Measurements from ENCODE around the gene PTH2. TPM values are rescaled to one million over a fixed set of nuclear protein-coding genes. Genes with fewer than 3 reads are reported as not detected.
"Not testable (repeated sequence)": the region's sequence is repeated elsewhere in the genome, so short reads cannot be mapped to it uniquely, and the experiment has no call there.

The PTH2 gene
- total RNA-seq, 3 donors from 2014 or later: not detected

DNA sequence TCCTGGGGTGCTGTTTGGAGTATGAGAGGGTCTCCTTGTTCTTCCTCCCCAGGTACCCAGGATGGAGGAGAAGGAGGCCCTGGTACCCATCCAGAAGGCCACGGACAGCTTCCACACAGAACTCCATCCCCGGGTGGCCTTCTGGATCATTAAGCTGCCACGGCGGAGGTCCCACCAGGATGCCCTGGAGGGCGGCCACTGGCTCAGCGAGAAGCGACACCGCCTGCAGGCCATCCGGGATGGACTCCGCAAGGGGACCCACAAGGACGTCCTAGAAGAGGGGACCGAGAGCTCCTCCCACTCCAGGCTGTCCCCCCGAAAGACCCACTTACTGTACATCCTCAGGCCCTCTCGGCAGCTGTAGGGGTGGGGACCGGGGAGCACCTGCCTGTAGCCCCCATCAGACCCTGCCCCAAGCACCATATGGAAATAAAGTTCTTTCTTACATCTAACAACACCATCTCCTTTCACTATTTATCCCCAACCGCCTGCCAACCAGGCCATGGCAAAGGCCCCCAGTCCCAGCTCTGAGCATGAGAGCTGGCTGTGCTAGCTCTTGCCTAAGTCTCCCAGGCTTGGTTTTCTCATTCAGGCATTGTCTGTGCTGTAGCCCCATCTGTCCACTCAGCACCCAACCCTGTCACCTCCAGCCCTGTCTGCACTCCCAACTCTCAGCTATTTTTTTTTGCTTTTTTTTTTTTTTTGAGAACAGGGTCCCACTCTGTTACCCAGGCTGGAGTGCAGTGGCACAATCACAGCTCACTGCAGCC is 48.4 kb downstream of the PTH2 start:
- no peak for DNase-seq
- intact Hi-C loops (cut with DNase I, micrococcal nuclease): no loop called here
- H3K36me3 ChIP-seq (ENCODE audit: low read depth): no peaks in the 10 kb centered on the region
- H3K9me3 ChIP-seq: peaks cover 1% of the 10 kb centered on the region
- H3K4me3 ChIP-seq: no peak overlapping the region
- TF ChIP-seq CTCF (IDR thresholded peaks at IDR 0.05): no peak
- no peaks in the 10 kb centered on the region for H3K4me1 ChIP-seq (ENCODE audit: low read depth)
- ATAC-seq: no peak

DNA sequence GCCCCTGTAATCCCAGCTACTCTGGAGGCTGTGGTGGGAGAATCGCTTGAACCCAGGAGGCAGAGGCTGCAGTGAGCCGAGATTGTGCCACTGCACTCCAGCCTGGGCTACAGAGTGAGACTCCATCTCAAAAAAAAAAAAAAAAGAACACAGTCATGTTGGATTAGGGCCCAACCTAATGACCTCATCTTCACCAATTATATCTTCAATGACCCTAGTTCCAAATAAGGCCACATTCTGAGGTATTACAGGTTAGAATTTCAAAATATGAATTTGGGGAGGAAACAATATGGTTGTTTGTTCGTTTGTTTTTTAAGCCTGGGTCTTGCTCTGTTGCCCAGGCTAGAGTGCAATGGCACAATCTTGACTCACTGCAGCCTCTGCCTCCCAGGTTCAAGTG is 50.1 kb downstream of the PTH2 start:
- ATAC-seq; H3K36me3 ChIP-seq (ENCODE audit: low read depth): not testable (repeated sequence)

More for the DNA sequence above, 50.1 kb downstream of the PTH2 start:
- DNase-seq; H3K4me1 ChIP-seq (ENCODE audit: low read depth); H3K4me3 ChIP-seq; intact Hi-C loops (cut with DNase I, micrococcal nuclease): not testable (repeated sequence)
- H3K9me3 ChIP-seq: peaks cover 15% of the 10 kb centered on the region

Other genes with a start within 250 kb of the PTH2 start
- gene SLC6A16, start 98.2 kb downstream of the PTH2 start, total RNA-seq: 1 to 10 TPM in 1 of 3 donors, under 1 TPM in 2; 0.36 to 3.7 (median 0.52) TPM
- 10 to 100 TPM in 2 of 3 donors, 1 to 10 TPM in 1; 5.6 to 11.2 (median 10.1) TPM for gene CD37, start 88.0 kb downstream of the PTH2 start, total RNA-seq
- gene TEAD2, start 61.0 kb downstream of the PTH2 start, total RNA-seq: 10 to 100 TPM in 2 of 3 donors, 1 to 10 TPM in 1; 9.8 to 64.0 (median 21.8) TPM
- gene DKKL1, start 59.6 kb downstream of the PTH2 start, total RNA-seq: under 1 TPM in 1 of 3 donors, not detected in 2; 0.44 TPM
- gene KASH5, start 35.2 kb downstream of the PTH2 start, total RNA-seq: not detected
- not detected for gene GFY, start 1.9 kb upstream of the PTH2 start, total RNA-seq
- gene SLC17A7, start 18.1 kb upstream of the PTH2 start, total RNA-seq: 1 to 10 TPM in 1 of 3 donors, under 1 TPM in 2; 0.20 to 1.0 (median 0.51) TPM
- gene PIH1D1, start 28.4 kb upstream of the PTH2 start, total RNA-seq: 10 to 100 TPM; 65.2 to 78.7 (median 76.6) TPM
- 10 to 100 TPM; 31.2 to 36.4 (median 36.3) TPM for gene ALDH16A1, start 29.8 kb upstream of the PTH2 start, total RNA-seq
- gene FLT3LG, start 50.8 kb upstream of the PTH2 start, total RNA-seq: 10 to 100 TPM in 1 of 3 donors, 1 to 10 TPM in 2; 3.3 to 14.8 (median 7.8) TPM
- gene RPL13A, start 64.2 kb upstream of the PTH2 start, total RNA-seq: 1,000 to 10,000 TPM; 2,162 to 2,782 (median 2,296) TPM
- gene RPS11, start 73.0 kb upstream of the PTH2 start, total RNA-seq: 1,000 to 10,000 TPM; 1,414 to 1,682 (median 1,521) TPM
- 100 to 1,000 TPM; 308 to 537 (median 450) TPM for gene FCGRT, start 89.2 kb upstream of the PTH2 start, total RNA-seq
- 10 to 100 TPM; 28.5 to 42.2 (median 34.0) TPM for gene RCN3, start 104.6 kb upstream of the PTH2 start, total RNA-seq
- 10 to 100 TPM; 59.2 to 72.5 (median 66.3) TPM for gene NOSIP, start 157.1 kb upstream of the PTH2 start, total RNA-seq
- 10 to 100 TPM in 2 of 3 donors, 1 to 10 TPM in 1; 9.1 to 25.1 (median 18.9) TPM for gene PRRG2, start 157.9 kb upstream of the PTH2 start, total RNA-seq
- gene PRR12, start 167.7 kb upstream of the PTH2 start, total RNA-seq: 10 to 100 TPM; 24.2 to 37.3 (median 26.2) TPM
- gene RRAS, start 216.7 kb upstream of the PTH2 start, total RNA-seq: 10 to 100 TPM; 43.9 to 89.8 (median 48.6) TPM
- 10 to 100 TPM; 55.5 to 75.0 (median 56.1) TPM for gene SCAF1, start 218.8 kb upstream of the PTH2 start, total RNA-seq
- gene IRF3, start 242.4 kb upstream of the PTH2 start, total RNA-seq: 100 to 1,000 TPM in 1 of 3 donors, 10 to 100 TPM in 2; 76.1 to 119 (median 90.1) TPM
- gene BCL2L12, start 242.5 kb upstream of the PTH2 start, total RNA-seq: 10 to 100 TPM in 2 of 3 donors, 1 to 10 TPM in 1; 9.6 to 20.8 (median 16.3) TPM